SHP77 (cell line): ENCODE measurements around the gene ZBTB8A.
"Not testable (repeated sequence)": the region's sequence is repeated elsewhere in the genome, so short reads cannot be mapped to it uniquely, and the experiment has no call there.

Experiments used
- DNase-seq, 2 experiments: peaks; one replicate each; lab custom pipeline; 2025; lab: John Stamatoyannopoulos, UW

Gene ZBTB8A

GRCh38 chr1:32619701-32620485 is 80.7 kb downstream of the ZBTB8A start:
- no peak for DNase-seq

GRCh38 chr1:32622205-32622604 is 83.0 kb downstream of the ZBTB8A start:
- DNase-seq = no peak

- DNase-seq = no peak
Measured at GRCh38 chr1:32622806-32623681, 83.8 kb downstream of the ZBTB8A start.

GRCh38 chr1:32623775-32624174 is 84.5 kb downstream of the ZBTB8A start:
- DNase-seq = no peak

GRCh38 chr1:32626176-32626575 is 86.9 kb downstream of the ZBTB8A start:
- DNase-seq = no peak

GRCh38 chr1:32627596-32628162 is 88.5 kb downstream of the ZBTB8A start:
- DNase-seq = no peak

- not testable (repeated sequence) for DNase-seq
Measured at GRCh38 chr1:32630173-32630572, 90.9 kb downstream of the ZBTB8A start.

GRCh38 chr1:32632829-32633228 is 93.6 kb downstream of the ZBTB8A start:
- DNase-seq = no peak

GRCh38 chr1:32635508-32636277 is 96.5 kb downstream of the ZBTB8A start:
- no peak for DNase-seq

- DNase-seq = no peak
Measured at GRCh38 chr1:32636914-32637645, 97.9 kb downstream of the ZBTB8A start.

GRCh38 chr1:32639489-32640075 is 100.4 kb downstream of the ZBTB8A start:
- no peak for DNase-seq

- not testable (repeated sequence) for DNase-seq
Measured at GRCh38 chr1:32642292-32642827, 103.1 kb downstream of the ZBTB8A start.

GRCh38 chr1:32644426-32644825 is 105.2 kb downstream of the ZBTB8A start:
- no peak for DNase-seq

- DNase-seq = no peak
Measured at GRCh38 chr1:32647308-32648134, 108.3 kb downstream of the ZBTB8A start.

- peak; percentile 86 to 90 for DNase-seq
Measured at GRCh38 chr1:32650248-32650751, 111.1 kb downstream of the ZBTB8A start, which contains the start of gene ZBTB8OS. ZBTB8OS (minus strand) TSS chr1:32650550; CDS start chr1:32650529, 21 bp downstream.

GRCh38 chr1:32650752-32651460 is 111.7 kb downstream of the ZBTB8A start, which contains the start of gene RBBP4:
RBBP4 (plus strand) TSS chr1:32651208; CDS start chr1:32651307, 99 bp downstream.
- peak; percentile 95 to 96 for DNase-seq

GRCh38 chr1:32651461-32652073 is 112.3 kb downstream of the ZBTB8A start:
- DNase-seq = peak in 1 of 2 experiments; percentile 27
